Glutamatergic neuron (in vitro differentiated cells): ENCODE results near the gene SV2B. TPM values are rescaled to one million over a fixed set of nuclear protein-coding genes. Genes with fewer than 3 reads are reported as not detected.

ENCODE experiments used
- DNase-seq: peaks from one replicate; pipeline ENCODE4 v3.0.0; 2022
- H3K27ac Mint-ChIP-seq: one replicate; pipeline ENCODE4 v1.8.0; 2020; ENCODE audit warnings: mild to moderate bottlenecking, mixed read lengths, inconsistent platforms; ENCODE audit not compliant: unreplicated experiment
- H3K27me3 Mint-ChIP-seq: one replicate; pipeline ENCODE4 v1.8.0; 2020; ENCODE audit warnings: mild to moderate bottlenecking, moderate library complexity, mixed read lengths, inconsistent platforms; ENCODE audit not compliant: unreplicated experiment
- H3K36me3 Mint-ChIP-seq: one replicate; pipeline ENCODE4 v1.8.0; 2020; ENCODE audit warnings: mild to moderate bottlenecking, mixed read lengths, inconsistent platforms; ENCODE audit not compliant: unreplicated experiment
- H3K4me1 Mint-ChIP-seq: one replicate; pipeline ENCODE4 v1.8.0; 2020; ENCODE audit warnings: mild to moderate bottlenecking, low read depth, mixed read lengths, inconsistent platforms; ENCODE audit not compliant: unreplicated experiment
- H3K4me3 Mint-ChIP-seq: one replicate; pipeline ENCODE4 v1.8.0; 2020; ENCODE audit warnings: mild to moderate bottlenecking, mixed read lengths, inconsistent platforms; ENCODE audit not compliant: unreplicated experiment
- H3K9me3 Mint-ChIP-seq: one replicate; pipeline ENCODE4 v1.8.0; 2020; ENCODE audit warnings: mild to moderate bottlenecking, moderate library complexity, mixed read lengths, inconsistent platforms; ENCODE audit not compliant: unreplicated experiment
- total RNA-seq: library from RNA; stranded (reverse); fragmentation: NEBNext Ultra II Directional; extraction: Animal tissue kit (Norgen Biotek cat#: 25700); gene quantifications from one replicate; pipeline ENCODE4 v1.2.1, GENCODE V29; 2021; ENCODE audit not compliant: unreplicated experiment
- TF ChIP-seq, protein P1 (sequence below): fragments of 200-600 bp; sonication (generic); IDR thresholded peaks from one replicate; pipeline ENCODE4 v1.5.0; 2021; ENCODE audit not compliant: partially characterized antibody, unreplicated experiment

Gene SV2B
- total RNA-seq, 1 donor from 2014 or later, result 7.1 TPM

- no peak for DNase-seq
- no peak overlapping the region for H3K27ac Mint-ChIP-seq
These were observed 220.0 kb downstream of the SV2B start for GRCh38 chr15:91320101-91320500.

DNA sequence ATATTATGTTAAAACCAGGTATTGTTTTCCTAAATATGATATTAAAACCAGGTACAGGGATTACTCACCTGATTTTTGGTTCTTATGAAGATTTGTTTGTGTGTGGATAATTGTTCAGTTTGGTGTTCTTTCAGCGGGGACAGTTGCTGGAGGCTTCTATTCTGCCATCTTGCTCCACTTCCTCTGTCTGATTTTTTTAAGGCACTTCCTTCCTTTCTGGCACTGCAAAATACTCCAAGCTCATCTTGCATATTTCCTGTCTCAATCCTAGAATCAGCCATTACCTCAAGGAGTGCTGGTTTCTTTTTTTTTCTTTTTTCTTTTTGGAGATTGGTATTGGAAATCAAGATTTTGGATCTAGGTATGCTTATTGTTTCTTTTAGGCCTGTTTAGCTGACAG lies 229.9 kb downstream of the SV2B start:
- Mint-ChIP-seq H3K4me3 (no peak overlapping the region), H3K9me3 (no peaks in the 10 kb centered on the region)
- TF ChIP-seq, protein P1, sequence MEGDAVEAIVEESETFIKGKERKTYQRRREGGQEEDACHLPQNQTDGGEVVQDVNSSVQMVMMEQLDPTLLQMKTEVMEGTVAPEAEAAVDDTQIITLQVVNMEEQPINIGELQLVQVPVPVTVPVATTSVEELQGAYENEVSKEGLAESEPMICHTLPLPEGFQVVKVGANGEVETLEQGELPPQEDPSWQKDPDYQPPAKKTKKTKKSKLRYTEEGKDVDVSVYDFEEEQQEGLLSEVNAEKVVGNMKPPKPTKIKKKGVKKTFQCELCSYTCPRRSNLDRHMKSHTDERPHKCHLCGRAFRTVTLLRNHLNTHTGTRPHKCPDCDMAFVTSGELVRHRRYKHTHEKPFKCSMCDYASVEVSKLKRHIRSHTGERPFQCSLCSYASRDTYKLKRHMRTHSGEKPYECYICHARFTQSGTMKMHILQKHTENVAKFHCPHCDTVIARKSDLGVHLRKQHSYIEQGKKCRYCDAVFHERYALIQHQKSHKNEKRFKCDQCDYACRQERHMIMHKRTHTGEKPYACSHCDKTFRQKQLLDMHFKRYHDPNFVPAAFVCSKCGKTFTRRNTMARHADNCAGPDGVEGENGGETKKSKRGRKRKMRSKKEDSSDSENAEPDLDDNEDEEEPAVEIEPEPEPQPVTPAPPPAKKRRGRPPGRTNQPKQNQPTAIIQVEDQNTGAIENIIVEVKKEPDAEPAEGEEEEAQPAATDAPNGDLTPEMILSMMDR, result no peak

More at GRCh38 chr15:91320101-91320500, 220.0 kb downstream of the SV2B start:
- H3K4me3 Mint-ChIP-seq, result no peak overlapping the region
- peaks cover 6% of the 10 kb centered on the region for H3K9me3 Mint-ChIP-seq
- H3K36me3 Mint-ChIP-seq, result peaks cover 5% of the 10 kb centered on the region
- TF ChIP-seq, protein P1, result no peak
- no peaks in the 10 kb centered on the region for H3K4me1 Mint-ChIP-seq
- no peaks in the 10 kb centered on the region for H3K27me3 Mint-ChIP-seq

DNA sequence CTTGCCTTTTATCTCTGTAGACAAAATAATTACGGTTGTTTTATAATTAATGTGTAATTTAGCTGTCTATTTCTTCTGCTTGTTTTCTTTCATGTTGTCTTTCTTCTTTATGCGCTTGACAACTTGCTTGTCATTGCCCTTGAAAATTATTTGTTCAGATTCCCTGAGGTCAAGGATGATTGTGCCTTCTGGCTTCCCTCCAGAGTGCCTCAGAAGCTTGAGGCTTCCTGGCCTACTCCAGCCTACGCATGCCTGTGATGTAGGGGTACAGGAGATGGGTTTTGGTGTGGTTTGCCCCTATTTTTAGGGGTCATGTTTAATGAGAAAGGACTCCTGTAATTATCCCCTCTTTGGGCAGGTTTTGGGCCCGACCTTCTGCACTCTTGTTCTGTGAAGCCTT lies 231.5 kb downstream of the SV2B start:
- TF ChIP-seq, protein P1, result no peak
- Mint-ChIP-seq H3K27ac (no peak overlapping the region), H3K36me3 (no peaks in the 10 kb centered on the region), H3K4me1 (no peaks in the 10 kb centered on the region), H3K27me3 (no peaks in the 10 kb centered on the region), H3K4me3 (no peak overlapping the region), H3K9me3 (no peaks in the 10 kb centered on the region)
- no peak for DNase-seq

More for the DNA sequence above, 229.9 kb downstream of the SV2B start:
- no peak for DNase-seq
- Mint-ChIP-seq H3K36me3 (no peaks in the 10 kb centered on the region), H3K27ac (no peak overlapping the region), H3K4me1 (no peaks in the 10 kb centered on the region), H3K27me3 (no peaks in the 10 kb centered on the region)

- Mint-ChIP-seq H3K27me3 (peaks cover under 1% of the 10 kb centered on the region), H3K27ac (no peak overlapping the region), H3K36me3 (no peaks in the 10 kb centered on the region), H3K4me1 (peaks cover under 1% of the 10 kb centered on the region), H3K9me3 (no peaks in the 10 kb centered on the region), H3K4me3 (no peak overlapping the region)
- DNase-seq, result no peak
- TF ChIP-seq, protein P1, result no peak
These were observed 235.6 kb downstream of the SV2B start for GRCh38 chr15:91335702-91336101.

GRCh38 chr15:91336687-91337086 lies 236.6 kb downstream of the SV2B start:
- H3K27me3 Mint-ChIP-seq, result peaks cover 3% of the 10 kb centered on the region
- H3K9me3 Mint-ChIP-seq, result peaks cover 2% of the 10 kb centered on the region
- TF ChIP-seq, protein P1, result no peak
- no peaks in the 10 kb centered on the region for H3K36me3 Mint-ChIP-seq
- no peak overlapping the region for H3K27ac Mint-ChIP-seq
- peaks cover 4% of the 10 kb centered on the region for H3K4me1 Mint-ChIP-seq
- no peak overlapping the region for H3K4me3 Mint-ChIP-seq
- DNase-seq, result no peak
